Skeletal muscle cell (primary cell): Measurements from ENCODE around the gene NUCB2.

Experiments used
- DNase-seq: peaks from one replicate; pipeline ENCODE4 v3.0.0-alpha.2; 2010; ENCODE audit warnings: low read depth
- H3K4me3 ChIP-seq: 2 replicates; pipeline ENCODE4 v1.5.1; 2011; ENCODE audit warnings: low read depth, mild to moderate bottlenecking, control low read depth, low read length, moderate library complexity

Gene NUCB2

DNA sequence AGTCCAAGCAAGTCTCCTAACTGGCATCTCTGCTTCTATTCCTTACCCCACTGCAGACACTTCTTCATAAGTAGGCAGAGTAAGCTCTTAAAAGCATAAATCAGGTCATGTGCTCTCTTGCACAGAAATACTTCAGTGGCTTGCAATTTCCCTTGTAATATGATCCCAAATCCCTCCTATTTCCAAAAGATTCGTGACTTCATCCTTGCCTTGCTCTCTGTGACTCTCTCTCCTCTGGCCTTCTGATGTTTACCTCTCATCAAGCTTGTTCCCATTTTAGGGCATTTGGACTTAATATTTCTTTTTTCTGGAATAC is 37.7 kb downstream of the NUCB2 start:
- no peak overlapping the region for H3K4me3 ChIP-seq
- peak; percentile 62 for DNase-seq

DNA sequence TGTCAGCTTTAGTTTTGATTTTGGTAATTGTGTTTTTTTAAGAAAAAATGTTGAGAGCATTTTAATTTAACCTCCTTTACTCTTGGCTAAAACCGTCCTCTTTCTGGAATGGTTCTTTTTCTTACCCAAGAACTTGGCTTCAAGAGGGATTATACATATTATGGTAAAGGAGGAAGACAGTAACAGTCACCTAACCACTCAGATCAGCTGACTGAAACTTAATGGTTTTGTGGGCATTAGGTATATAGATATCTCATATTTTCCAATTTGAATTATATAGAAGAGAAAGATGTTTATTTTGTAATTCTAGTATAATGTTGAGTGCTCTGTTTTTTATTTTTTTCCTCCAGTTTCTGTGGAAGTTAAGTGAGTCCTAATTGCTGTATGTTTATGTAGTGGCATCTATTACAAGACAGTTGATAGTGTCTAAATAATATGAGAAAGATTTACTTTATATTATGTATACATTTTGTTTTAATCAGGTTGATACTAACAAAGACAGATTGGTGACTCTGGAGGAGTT is 38.4 kb downstream of the NUCB2 start:
- H3K4me3 ChIP-seq: no peak overlapping the region
- DNase-seq: no peak

DNA sequence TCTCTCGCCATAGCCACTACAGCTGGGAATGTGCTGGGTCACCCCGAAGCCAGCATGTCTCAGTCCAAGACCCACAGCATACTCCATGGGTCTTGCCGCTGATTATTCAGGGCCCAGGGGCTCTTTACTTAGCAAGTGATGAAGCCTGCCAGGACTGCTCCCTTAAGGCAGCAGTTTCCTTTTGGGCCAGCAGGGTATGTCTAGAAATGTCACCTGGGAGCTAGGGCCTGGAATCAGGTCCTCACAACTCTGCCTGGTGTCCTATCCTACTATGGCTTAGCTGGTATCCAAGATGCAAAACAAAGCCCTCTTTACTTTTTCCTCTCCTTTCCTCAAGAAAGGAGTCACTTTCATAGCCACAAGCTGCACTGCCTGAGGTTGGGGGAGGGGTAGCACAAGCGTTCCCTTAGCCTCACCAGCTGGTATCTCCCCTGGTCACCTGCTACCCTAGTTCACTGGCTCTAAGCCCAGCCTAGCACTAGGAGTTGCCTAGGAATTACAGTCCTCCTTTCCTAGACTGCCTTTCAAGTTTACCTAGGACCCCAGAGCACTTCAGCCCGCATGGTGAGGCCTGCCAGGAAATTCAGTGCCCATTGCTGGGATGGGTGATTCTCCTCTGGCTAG is 52.4 kb downstream of the NUCB2 start:
- H3K4me3 ChIP-seq: no peak overlapping the region
- DNase-seq: no peak

DNA sequence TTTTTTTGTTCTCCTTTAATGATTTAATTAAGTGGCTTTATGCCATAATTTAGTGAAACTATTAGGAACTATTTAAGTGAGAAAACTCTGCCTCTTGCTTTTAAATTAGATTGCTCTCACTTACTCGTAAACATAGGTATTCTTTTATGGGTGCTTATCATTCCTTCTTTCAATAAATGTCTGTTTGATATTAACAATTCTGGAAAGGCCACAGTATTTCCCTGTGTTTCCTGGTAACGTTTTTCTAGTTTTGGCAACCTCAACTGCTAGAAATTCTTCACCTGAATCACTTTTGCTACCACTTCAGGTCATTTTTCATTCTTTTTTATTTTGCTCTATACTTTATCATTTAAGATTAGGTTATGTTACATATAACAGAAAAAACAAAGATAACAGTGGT is 55.1 kb downstream of the NUCB2 start:
- no peak for DNase-seq
- H3K4me3 ChIP-seq: no peak overlapping the region

DNA sequence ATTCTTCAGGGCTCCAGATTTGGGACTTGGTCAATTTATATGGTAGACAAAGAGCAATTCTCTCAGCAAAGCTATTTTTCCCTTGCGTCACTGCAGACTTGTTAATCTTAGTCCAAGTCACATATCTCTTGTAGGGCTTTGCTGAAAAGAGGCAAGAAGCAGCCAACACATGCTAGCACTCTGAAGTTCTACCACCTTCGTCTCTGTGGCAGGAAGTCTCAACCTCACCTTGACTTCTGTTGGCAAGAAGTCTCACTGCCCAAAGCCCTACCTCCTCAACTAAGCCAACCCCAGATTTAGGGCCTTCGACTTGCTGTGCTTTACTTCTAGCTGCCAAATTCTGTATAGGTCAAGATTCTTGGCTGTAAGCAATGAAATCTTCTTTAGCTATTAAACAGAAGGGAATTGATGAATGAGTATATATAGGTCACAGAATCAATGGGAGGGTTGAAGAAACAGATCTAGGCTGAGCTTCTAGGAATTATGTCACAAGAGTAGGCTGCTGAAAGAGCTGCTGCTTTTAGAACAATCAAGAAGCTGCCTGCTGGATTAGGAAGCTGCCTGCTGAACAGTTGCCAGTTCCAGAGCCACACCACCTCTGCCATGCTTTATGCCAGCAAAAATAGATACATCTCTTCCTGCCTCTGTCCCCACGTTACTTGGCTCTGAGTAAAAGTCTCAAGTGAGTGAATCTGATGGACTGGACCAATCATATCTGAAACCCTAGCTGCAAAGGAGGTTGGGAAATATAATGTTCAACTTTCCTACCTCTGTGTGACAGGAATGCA is 57.5 kb downstream of the NUCB2 start:
- H3K4me3 ChIP-seq: no peak overlapping the region
- no peak for DNase-seq

DNA sequence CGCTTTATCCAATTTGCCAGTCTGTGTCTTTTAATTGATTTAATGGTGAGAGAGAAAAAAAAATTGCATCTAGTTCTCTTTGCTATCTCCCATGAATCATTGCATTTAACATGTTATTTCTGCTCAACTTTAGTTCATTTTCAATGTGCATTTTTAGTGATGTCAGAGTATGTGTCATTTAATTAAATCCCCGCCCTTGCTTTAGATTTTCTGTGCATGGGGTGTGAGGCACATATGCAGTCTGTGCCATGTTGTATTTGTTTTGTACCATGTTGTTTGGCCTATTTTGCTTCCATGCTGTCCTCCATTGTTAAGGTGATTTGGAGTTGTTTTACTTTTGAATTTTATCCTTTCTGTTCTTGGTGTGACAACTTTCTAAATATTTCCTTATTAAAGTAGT is 66.7 kb downstream of the NUCB2 start:
- no peak for DNase-seq
- H3K4me3 ChIP-seq: no peak overlapping the region

DNA sequence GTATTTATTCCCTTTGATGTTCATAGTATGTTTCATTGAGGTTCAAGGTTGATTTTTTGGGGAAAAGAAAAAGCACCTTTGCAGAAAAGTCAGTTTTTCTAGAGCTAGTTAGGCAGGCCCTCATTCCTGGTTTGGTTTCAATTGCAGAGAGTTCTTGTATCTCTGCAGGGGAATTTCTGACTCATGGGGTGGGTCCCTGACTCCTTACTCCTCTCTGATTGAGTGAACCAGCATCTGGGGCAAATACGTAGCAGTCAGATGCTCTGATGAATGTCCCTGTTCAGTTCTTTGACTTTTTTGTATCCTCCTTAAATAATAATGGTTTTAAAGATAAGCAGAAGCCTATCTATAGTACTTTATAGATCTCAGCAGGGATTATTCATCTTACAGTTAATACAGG is 67.4 kb downstream of the NUCB2 start:
- no peak overlapping the region for H3K4me3 ChIP-seq
- DNase-seq: peak; percentile 54

DNA sequence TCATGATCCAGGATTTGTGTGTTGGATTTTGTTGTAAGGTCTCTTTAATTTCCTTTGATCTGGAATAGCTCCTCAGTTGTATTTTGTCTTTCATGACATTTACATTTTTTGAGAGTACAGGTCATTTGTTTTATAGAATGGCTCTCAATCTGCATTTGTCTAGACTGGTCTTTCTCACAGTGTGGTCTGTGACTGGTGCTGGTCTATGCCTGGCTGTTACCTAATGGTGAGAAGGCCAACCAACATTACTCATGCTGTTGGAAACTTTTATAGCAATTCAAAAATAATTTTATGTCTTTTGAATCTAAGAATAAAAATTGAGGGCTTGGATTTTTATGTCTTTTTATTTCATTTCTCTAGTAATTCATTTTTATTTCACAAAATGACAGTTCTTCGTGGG is 71.1 kb downstream of the NUCB2 start:
- no peak for DNase-seq

DNA sequence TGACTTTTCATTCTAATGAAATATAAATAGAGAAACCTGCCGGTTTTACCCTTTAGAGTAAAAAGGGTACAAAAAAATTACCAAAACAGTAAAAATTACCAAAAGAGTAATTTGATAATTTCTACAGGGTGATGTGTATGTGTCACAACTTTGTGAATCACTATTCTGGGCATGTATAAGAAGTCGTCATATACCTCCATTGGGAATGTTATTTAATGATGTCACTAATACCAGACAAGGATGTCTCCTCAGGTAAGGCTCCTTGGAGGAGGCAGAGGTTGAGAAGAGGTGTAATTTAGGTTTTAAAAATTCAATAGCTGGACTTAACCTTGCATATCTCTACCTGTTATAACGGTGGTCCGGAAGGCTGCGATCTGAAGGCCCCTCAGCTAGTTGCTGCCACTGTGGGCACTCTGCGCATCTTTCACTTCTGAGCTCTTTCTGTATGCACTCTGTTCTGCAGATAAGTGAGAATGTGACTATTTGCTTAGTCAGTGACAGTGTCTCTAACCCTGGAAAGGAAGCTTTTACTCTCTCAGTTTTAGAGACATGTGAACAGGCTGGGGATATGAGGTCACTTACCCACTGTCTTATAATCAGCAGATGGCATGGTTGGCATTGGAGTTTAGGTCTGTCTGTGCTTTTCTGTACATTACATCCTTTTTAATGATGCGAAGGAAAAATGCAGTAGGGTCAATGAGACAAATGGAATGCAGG is 74.1 kb downstream of the NUCB2 start:
- DNase-seq: no peak
- H3K4me3 ChIP-seq: no peak overlapping the region

More for the DNA sequence above, 71.1 kb downstream of the NUCB2 start:
- no peak overlapping the region for H3K4me3 ChIP-seq

DNA sequence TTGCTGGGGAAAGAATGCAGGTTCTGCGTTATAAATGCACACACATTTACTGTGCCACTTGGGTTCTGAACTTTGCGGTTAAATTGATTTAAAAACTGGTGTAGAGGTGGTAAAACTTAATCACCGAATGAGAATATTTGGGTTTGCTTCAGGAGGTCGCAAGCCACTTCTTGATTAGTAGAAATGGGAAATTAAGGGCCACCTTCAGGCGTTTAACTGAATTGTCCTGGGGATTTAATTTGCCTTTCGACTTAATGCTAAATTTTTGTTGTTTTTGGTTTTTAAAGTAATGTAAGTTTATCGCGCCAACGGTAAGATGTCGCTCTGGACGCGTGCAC is 74.6 kb downstream of the NUCB2 start:
- no peak for DNase-seq
- H3K4me3 ChIP-seq: peak overlapping the region; percentile 74

DNA sequence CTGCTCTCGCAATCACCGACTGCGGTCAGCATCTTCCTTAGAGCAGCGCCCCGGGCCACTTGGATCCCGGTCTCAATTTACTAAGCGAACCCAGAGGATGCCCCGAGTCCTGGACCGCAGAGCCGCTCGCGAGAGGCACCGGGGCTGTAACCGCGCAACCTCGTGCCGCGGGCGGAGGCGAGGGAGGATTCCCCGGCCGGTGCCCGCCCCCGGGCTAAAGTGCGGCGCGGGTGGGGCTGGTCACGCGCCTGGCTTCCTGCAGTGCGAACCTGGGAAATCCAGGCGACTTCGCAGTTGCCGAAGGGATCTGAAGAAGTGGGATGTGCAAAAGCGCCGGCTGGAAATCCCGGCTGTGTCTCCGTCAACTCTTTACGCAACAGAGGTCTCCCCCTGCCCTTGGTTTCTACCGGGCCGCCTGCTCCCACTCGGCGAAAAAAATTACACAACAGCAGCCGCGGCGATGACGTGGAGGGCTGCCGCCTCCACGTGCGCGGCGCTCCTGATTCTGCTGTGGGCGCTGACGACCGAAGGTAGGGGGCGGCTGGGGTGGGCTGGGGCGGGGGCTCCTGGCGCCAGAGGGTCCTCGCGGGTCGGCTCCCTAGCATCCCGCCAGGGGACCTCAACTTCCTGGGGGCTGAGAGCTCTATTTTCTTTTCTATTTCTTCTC is 75.1 kb downstream of the NUCB2 start, which contains the start of gene NCR3LG1:
Gene NCR3LG1, plus strand, starts transcription at position 291 of the 667 bp plus-strand sequence. Its CDS starts 170 bp downstream, at position 461.
- peak within 1 kb of the TSS; percentile 74 for H3K4me3 ChIP-seq
- peak; percentile 43 for DNase-seq

DNA sequence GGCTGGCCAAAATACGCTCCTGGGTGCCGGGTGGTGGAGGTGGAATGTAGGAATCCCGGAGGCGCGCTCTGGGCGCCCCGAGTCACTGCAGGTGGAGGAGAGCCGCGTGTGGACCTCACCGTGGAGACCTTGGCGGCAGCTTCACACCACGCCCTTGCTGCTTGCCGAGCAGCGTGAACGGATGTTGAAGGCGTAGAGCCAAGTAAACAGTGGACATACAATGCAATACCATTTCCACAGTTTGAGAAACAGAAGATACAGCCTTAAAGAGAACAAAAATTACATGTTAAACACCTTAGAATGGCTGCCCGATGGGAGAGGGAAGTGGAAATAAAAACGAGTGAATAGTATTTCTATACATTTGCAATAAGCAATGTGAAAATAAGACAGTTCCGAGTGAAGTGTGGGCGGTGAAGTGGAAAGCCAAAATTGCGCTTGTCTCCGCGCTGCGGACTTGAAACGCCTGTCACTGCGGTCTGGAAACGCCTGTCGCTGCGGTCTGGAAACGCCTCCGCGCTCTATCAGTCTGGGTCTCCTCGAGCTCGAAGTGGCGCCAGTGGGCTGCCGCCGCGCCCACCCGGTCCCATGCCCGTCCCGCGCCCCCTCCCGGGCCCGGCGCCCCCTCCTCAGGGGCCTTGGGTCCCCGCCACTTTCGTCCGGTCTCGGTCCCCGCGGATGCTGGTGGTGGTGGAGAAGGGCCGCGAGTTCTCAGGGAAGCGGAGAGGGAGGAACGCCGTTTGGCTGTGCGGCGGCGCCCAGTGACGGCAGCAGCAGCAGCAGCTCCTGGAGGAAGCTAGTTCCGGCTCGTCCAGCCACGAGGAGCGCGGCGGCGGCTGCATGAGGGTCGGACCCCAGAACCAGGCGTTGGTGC is 76.6 kb downstream of the NUCB2 start:
- peak; percentile 31 for DNase-seq
- H3K4me3 ChIP-seq: peak overlapping the region; percentile 74

DNA sequence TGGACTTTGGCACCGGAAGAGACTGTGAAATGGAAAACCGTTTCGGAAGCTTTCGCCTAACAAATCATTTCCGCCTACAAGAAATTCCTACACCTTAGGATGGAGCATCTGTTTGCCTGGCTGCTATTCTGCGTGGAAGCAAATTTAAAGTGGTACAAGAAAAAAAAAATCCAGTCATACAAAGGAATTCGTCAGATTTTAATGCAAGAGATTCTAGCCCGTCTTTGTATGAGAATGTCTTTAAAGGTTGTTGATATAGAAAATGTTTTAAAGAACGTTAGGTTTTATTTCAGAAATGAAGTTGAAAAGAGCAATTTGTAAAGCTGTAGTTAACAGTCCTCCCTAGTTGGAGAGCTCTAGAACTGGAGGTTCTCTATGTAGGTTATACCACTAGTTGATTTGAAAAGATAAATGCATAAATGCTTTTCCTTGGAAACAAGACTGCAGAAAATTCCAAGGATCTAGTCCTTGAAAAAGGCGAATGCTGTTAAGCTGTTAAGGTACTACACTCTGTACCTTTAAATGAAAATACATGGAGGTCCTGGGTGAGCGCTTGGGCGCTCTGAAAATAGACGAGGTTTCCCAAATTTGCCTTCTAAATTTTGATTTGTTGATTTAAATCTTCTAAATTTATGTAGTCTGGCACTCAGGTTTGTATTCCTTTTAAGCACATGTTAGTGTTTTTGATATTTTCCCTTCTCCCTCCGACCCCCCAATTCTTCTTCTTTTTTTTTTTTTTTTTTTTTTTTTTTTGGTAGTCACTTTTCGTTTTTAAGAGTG is 77.5 kb downstream of the NUCB2 start:
- DNase-seq: no peak
- peak overlapping the region; percentile 74 for H3K4me3 ChIP-seq

DNA sequence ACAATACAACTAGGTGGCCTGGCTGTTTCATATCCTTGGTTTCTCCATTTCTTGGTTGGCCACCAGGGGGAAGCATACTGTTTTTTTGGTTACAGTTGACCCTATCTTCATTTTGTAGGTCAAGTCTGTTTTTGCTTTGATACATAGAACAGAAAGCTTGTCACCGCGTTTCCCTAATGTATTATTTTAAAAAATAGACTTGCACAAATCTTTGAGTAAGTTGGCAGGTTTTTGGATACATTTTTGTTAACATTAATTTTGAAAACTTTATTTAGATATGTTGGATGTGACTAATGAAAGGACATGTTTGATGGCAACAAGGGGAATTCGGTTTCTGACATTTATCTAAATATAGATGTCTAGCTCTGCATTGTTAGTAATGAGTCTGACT is 78.1 kb downstream of the NUCB2 start:
- peak; percentile 30 for DNase-seq
- no peak overlapping the region for H3K4me3 ChIP-seq

DNA sequence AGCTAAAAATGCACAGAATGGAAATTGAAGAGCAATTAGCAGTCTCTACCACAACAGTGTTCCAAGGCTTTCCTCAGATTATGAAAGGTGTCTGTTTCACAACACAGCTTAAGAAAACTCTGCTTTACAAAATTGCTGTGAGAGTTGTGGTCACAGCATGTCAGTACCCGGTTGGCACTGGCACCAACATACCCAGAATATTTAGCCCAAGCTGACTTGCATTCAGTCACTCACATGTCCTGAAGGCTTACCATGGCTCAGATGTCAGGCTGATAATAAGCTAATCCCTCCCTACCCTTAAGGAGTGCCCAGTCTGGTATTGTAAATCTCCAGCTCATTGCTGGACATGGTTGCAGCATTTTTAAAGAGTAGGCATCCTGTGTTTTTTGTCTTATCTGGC is 90.0 kb downstream of the NUCB2 start:
- DNase-seq: no peak
- H3K4me3 ChIP-seq: no peak overlapping the region

DNA sequence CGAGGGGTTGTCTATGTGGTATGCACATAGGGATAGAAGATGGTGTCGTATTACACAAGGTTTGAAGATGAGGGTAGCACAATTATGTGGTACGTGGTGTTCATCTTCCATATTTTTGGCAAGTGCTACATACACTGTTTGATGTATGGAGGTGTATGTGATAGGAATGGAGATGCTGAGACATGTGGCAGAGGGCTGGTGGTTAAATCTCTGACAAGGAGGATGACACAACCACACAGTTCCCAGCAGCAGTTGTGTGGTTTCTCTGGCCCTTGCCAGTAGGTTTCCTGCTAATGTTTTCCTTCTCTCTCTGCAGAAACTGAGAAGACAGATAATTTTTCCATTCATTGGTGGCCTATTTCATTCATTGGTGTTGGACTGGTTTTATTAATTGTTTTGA is 92.0 kb downstream of the NUCB2 start:
- no peak overlapping the region for H3K4me3 ChIP-seq
- DNase-seq: no peak

DNA sequence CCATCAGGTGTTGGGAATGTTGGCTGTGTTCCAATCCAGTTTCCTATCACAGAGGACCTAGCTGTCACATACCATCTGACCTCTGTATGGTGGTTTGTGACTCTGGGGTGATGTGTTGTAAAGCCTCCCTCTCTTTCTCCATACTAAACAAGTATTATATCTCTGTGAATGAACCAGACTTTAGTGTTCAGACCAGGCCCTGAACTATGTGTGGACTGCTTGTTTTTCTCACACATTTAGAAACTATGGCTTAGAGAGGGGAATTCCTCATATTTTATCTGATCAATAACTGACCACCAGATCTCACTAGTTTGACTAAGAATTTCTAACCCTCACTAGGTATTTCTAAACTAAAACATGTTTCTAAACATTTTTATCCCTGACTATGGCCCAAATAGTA is 92.6 kb downstream of the NUCB2 start:
- no peak for DNase-seq
- no peak overlapping the region for H3K4me3 ChIP-seq

DNA sequence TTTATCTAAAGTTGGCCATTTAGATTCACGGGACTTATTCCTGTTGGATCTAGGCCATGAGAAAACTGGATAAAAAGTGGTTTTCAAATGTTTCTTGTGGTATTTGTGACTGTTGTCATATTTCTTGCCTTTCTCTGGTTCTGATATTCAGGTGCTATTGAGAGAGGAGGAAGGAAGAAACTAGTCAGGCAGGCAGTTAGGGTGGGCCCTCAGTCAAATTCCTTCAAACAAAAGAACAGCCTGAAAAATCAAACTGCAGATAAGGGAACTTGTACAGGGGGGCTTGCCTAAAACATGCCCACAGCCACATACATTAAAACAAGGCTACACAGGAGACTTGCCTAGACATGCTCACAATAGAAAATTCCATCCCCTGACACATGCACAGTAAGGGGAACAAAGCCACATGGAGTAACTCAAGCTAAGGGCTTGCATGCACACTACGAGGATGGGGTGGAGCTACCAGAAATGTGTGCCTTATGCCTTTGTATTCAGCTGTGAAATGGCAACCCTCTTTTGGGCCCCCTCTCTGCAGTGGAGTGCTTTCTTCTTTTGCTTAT is 93.2 kb downstream of the NUCB2 start:
- no peak overlapping the region for H3K4me3 ChIP-seq
- no peak for DNase-seq
